ENCODE results near the gene EEPD1.

The EEPD1 gene

GRCh38 chr7:36262309-36263094, 109.4 kb downstream of the EEPD1 start:
- FAIRE-seq: no peak

GRCh38 chr7:36263095-36263484, 110.0 kb downstream of the EEPD1 start:
- no peak for FAIRE-seq

DNA sequence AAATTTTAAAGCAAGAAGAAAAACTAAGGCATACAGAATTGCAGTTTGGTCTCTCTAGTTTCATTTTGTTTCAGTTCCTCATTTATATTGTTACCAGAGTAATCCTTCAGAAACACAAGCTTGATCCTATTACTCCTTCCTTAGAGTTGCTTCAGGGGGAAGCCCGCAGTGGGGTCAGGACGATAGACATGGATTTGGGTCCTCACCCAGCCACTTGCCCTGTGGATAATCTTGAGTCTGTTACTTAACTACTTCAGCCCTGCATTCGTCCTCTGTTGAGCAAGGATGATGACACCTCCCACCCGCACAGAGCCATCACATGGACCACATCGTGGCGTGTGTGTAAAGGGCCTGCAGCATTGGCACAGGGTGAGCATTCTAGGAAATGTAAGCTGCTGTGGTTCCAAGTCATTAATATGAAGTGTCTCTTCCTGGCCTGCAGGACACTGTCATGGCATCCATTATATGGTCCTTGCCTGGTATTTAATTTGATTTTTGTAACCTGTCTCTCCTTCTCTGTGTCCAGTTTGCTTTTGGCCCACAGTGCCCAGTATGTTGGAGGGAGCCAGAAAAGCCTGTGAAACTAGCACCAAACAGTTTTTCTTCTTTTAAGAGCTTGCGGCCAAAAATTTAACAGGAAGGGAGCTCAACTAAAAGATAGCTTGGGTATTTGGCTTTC, 111.2 kb downstream of the EEPD1 start:
- no peak for FAIRE-seq

DNA sequence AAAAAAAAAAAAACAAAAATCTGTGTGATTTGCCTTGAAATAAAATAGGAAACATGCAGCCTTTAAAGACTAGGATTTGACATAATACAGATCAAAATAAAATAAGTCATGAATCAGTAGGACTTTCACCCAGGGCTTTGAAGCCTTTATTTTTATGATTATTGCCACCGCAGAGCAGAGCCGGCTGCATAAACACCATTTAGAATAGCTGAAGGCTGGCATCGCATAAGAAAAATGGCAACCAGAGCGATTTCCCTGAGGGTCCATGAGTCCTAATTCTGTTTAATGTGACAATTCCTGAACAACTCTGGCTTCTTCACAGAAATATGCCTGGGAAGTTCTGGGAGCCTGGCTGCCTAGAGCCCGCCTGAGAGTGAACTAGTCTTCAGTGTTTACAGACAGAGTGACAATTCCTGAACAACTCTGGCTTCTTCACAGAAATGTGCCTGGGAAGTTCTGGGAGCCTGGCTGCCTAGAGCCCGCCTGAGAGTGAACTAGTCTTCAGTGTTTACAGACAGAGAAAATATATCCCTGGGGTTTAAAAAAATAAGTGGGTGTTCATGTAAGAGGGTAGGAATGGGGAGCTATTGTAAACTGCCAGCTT, 112.0 kb downstream of the EEPD1 start:
- no peak for FAIRE-seq

GRCh38 chr7:36265680-36266079, 112.6 kb downstream of the EEPD1 start:
- no peak for FAIRE-seq

DNA sequence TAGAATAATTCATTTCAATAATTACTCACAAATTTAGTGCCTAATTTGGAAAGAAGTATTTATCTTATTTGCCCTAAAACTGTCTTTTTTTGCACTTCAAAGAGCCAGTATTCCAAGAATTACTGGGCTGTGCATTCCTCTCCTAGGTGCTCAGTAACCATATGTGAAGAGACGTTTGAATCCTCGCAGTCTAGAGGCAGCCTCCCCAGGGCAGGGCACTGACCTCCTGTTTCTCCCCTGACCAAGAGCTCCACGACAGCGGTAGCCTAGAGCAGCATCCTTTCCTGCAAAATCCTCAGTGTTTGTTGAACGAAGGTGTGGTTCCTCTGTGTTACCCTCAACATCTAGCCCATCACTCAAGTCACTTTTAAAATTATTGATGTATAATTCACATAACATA, 113.1 kb downstream of the EEPD1 start:
- no peak for FAIRE-seq

DNA sequence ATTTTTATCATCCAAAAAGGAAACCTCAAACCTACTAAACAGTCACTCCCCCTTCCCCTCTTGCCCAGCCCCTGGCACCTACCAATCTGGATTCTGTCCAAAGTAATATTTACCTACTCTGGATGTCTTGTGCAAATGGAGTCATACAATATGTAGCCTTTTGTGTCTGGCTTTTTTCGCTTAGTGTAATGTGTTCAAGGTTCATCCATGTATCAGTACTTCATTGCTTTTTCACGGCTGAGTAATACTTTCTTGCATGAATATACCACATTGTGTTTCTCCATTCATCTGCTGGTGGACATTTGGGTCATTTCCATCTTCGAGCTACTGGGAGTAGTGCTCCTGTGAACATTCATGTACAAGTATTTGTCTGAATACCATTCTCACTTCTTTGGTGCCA, 113.6 kb downstream of the EEPD1 start:
- FAIRE-seq: no peak

GRCh38 chr7:36272211-36272566, 119.1 kb downstream of the EEPD1 start:
- no peak for FAIRE-seq

- FAIRE-seq: no peak
These were observed 119.7 kb downstream of the EEPD1 start for GRCh38 chr7:36272567-36273269.

- FAIRE-seq: no peak
These were observed 120.8 kb downstream of the EEPD1 start for GRCh38 chr7:36273836-36274235.

GRCh38 chr7:36275735-36276284, 122.8 kb downstream of the EEPD1 start:
- no peak for FAIRE-seq

- FAIRE-seq: no peak
These were observed 123.6 kb downstream of the EEPD1 start for GRCh38 chr7:36276428-36277248.

DNA sequence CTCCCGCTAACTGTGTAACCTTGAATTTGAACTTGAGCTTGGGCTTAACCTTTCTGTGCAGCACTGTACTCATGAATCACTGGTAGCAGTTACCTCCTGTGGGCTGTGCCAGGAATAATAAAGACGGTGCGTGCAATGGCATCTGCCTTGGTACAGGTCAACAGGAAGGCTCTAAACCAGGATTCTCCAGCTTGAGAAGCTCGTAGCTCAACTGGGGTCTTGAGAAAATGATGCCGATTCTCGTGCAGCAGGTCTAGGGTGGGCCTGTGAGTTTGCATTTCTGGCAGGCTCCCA, 124.1 kb downstream of the EEPD1 start:
- no peak for FAIRE-seq

GRCh38 chr7:36278069-36278619, 125.1 kb downstream of the EEPD1 start:
- no peak for FAIRE-seq

GRCh38 chr7:36278620-36279172, 125.6 kb downstream of the EEPD1 start:
- no peak for FAIRE-seq

DNA sequence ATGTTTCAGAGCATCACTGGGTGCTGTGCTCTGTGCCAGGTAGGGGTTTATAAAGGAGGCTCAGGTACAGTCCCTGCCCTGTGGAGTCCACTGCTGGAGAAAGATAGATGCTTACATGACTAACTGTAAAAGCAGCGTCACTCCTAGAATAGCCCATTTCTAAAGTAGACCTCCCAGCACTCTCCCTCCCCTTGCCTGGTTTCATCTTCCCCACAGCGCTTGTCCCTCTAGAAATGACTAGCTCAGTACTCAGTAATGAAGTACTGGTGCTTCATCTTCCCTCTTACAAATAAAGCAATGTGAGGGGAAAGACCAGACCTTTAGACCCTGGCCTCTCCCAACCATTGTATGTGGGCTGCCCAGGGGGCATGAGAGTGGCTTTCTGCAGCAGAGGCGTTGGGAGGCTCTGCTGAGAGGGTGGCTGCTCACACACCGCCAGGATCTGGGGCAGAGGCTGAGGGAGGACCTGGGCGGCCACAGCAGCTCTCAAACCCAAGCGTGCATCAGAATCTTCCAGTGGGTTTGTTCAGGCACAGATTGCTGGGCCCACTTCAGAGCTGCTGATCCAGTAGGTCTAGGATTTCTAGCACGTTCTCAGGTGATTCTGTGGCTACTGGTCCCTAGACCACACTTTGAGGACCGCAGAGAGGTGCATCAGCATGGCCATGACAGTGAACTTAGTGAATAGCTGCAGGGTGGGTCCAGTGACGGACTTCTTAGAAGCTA, 126.3 kb downstream of the EEPD1 start:
- no peak for FAIRE-seq

GRCh38 chr7:36279926-36280315, 126.9 kb downstream of the EEPD1 start:
- no peak for FAIRE-seq

GRCh38 chr7:36280840-36281812, 128.1 kb downstream of the EEPD1 start:
- no peak for FAIRE-seq

GRCh38 chr7:36281945-36282717, 129.1 kb downstream of the EEPD1 start:
- FAIRE-seq: no peak
